Duodenal mucosa (tissue), 2 donors: ENCODE results near the gene ST7.

ENCODE experiments used
- H3K27ac ChIP-seq: one replicate; pipeline ENCODE4 v1.7.0; 2013; ENCODE audit warnings: low read depth, low read length
- H3K27me3 ChIP-seq, 2 donors: one replicate each; pipeline ENCODE4 v1.7.0; 2013; ENCODE audit warnings: low read length in 2 of 2, control low read depth in 1 of 2; ENCODE audit not compliant: insufficient read depth in 2 of 2, control insufficient read depth in 1 of 2
- H3K36me3 ChIP-seq, 2 donors: one replicate each; pipeline ENCODE4 v1.7.0; 2013; ENCODE audit warnings: low read length in 2 of 2, control low read depth in 1 of 2; ENCODE audit not compliant: insufficient read depth in 2 of 2, control insufficient read depth in 1 of 2
- H3K4me1 ChIP-seq, 2 donors: one replicate each; pipeline ENCODE4 v1.7.0; 2013; ENCODE audit warnings: low read length in 2 of 2, control low read depth in 1 of 2; ENCODE audit not compliant: insufficient read depth in 2 of 2, control insufficient read depth in 1 of 2
- H3K4me3 ChIP-seq, 2 donors: one replicate each; pipeline ENCODE4 v1.7.0; 2013; ENCODE audit warnings: low read length in 2 of 2, low read depth in 1 of 2
- H3K9ac ChIP-seq, 2 donors: one replicate each; pipeline ENCODE4 v1.7.0; 2013; ENCODE audit warnings: low read length in 2 of 2, low read depth in 1 of 2
- H3K9me3 ChIP-seq, 2 donors: one replicate each; pipeline ENCODE4 v1.7.0; 2013; ENCODE audit warnings: low read length in 2 of 2, control low read depth in 1 of 2; ENCODE audit not compliant: control insufficient read depth in 1 of 2

Gene ST7

GRCh38 chr7:117200786-117201458, 247.6 kb downstream of the ST7 start:
- H3K4me1 ChIP-seq, result no peaks in the 10 kb centered on the region

GRCh38 chr7:117202511-117202910, 249.2 kb downstream of the ST7 start:
- Histone ChIP-seq H3K27ac (no peak overlapping the region), H3K9me3 (no peaks in the 10 kb centered on the region), H3K36me3 (no peaks in the 10 kb centered on the region), H3K4me1 (no peaks in the 10 kb centered on the region), H3K27me3 (no peaks in the 10 kb centered on the region), H3K4me3 (no peak overlapping the region), H3K9ac (no peak overlapping the region)

More at GRCh38 chr7:117200786-117201458, 247.6 kb downstream of the ST7 start:
- no peaks in the 10 kb centered on the region for H3K27me3 ChIP-seq
- H3K4me3 ChIP-seq, result no peak overlapping the region
- no peak overlapping the region for H3K9ac ChIP-seq
- H3K36me3 ChIP-seq, result no peaks in the 10 kb centered on the region
- H3K9me3 ChIP-seq, result no peaks in the 10 kb centered on the region
- H3K27ac ChIP-seq, result no peak overlapping the region

DNA sequence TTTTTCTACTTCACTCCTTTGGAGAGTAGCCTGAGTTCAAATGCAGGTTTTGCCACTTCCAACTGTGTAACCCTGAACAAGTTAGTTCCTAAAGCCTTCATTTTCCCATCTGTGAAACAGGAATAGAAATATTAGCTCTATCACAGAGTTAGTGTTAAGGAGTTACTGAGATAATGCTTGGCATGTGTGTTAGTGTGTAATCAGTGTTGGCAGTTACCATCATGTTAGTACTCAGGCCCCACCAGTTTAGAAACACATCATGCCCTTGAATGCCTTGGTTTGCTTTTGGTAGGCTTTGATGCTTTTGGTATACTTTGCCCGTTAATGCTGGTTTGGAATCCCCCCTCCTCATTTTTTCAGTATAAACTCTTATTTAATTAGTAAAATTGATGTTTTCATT, 249.9 kb downstream of the ST7 start:
- Histone ChIP-seq H3K27me3 (no peaks in the 10 kb centered on the region), H3K9ac (no peak overlapping the region), H3K4me3 (no peak overlapping the region), H3K4me1 (no peaks in the 10 kb centered on the region), H3K9me3 (no peaks in the 10 kb centered on the region), H3K36me3 (no peaks in the 10 kb centered on the region), H3K27ac (no peak overlapping the region)

DNA sequence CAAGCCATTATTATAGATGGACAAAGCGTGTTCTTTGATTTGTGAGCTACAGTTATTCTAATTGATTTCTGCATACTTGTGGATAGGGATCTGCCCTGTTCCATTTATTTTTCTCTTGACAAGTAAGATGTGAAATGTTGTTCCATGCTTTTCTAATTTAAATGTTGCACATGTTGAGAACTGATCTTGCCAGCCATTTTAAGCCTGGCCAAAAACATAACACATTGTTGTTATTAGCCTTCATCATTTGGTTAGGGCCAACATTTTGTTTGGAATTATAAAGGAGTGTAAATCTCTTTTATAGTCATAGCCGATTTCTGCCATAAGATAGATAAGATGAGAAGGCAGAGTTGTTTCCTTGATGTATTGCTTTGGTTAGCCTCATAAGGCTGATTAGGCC, 252.6 kb downstream of the ST7 start:
- Histone ChIP-seq H3K27ac (no peak overlapping the region), H3K9me3 (no peaks in the 10 kb centered on the region), H3K4me3 (no peak overlapping the region), H3K9ac (no peak overlapping the region), H3K4me1 (no peaks in the 10 kb centered on the region), H3K36me3 (peaks cover 0 to 7% of the 10 kb centered on the region in 2 donors), H3K27me3 (no peaks in the 10 kb centered on the region)

DNA sequence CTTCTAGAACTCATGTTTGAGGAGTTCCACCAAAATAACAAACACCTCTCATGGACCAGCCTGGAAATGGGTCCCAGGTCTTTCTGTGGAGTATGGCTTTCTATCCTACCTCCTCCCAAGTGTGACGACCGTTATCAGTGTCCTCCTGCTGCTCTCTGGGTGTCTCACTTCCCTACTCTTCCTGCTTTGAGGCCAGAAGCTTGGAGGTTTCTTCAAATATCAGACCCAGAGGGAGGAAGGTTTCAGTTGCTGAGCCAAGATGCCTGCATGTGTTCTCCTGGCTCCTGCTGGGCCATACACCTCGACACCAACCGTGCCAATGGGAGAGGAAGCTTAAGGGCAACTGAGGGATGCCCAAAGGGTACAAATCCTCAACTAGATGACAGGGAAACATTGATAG, 255.0 kb downstream of the ST7 start:
- no peaks in the 10 kb centered on the region for H3K4me1 ChIP-seq
- H3K9ac ChIP-seq, result no peak overlapping the region
- no peaks in the 10 kb centered on the region for H3K9me3 ChIP-seq
- no peak overlapping the region for H3K4me3 ChIP-seq
- no peak overlapping the region for H3K27ac ChIP-seq
- H3K27me3 ChIP-seq, result no peaks in the 10 kb centered on the region
- peaks cover 0 to 7% of the 10 kb centered on the region in 2 donors for H3K36me3 ChIP-seq

- no peaks in the 10 kb centered on the region for H3K4me1 ChIP-seq
- no peak overlapping the region for H3K4me3 ChIP-seq
- H3K9ac ChIP-seq, result no peak overlapping the region
- H3K27ac ChIP-seq, result no peak overlapping the region
- H3K9me3 ChIP-seq, result no peaks in the 10 kb centered on the region
- H3K27me3 ChIP-seq, result no peaks in the 10 kb centered on the region
- H3K36me3 ChIP-seq, result peaks cover 0 to 7% of the 10 kb centered on the region in 2 donors
Observed at GRCh38 chr7:117210397-117210796, 257.1 kb downstream of the ST7 start.

GRCh38 chr7:117210908-117211307, 257.6 kb downstream of the ST7 start:
- Histone ChIP-seq H3K4me1 (no peaks in the 10 kb centered on the region), H3K4me3 (no peak overlapping the region), H3K27me3 (no peaks in the 10 kb centered on the region), H3K9me3 (no peaks in the 10 kb centered on the region), H3K36me3 (peaks cover 0 to 7% of the 10 kb centered on the region in 2 donors), H3K9ac (no peak overlapping the region), H3K27ac (no peak overlapping the region)

- peaks cover 0 to 7% of the 10 kb centered on the region in 2 donors for H3K36me3 ChIP-seq
Observed at GRCh38 chr7:117211614-117212013, 258.3 kb downstream of the ST7 start.

GRCh38 chr7:117212969-117213877, 259.9 kb downstream of the ST7 start:
- no peak overlapping the region for H3K27ac ChIP-seq
- H3K27me3 ChIP-seq, result no peaks in the 10 kb centered on the region
- H3K9me3 ChIP-seq, result no peaks in the 10 kb centered on the region
- no peak overlapping the region for H3K9ac ChIP-seq
- no peak overlapping the region for H3K4me3 ChIP-seq
- H3K36me3 ChIP-seq, result peaks cover 0 to 7% of the 10 kb centered on the region in 2 donors
- H3K4me1 ChIP-seq, result no peaks in the 10 kb centered on the region

More at GRCh38 chr7:117211614-117212013, 258.3 kb downstream of the ST7 start:
- Histone ChIP-seq H3K27ac (no peak overlapping the region), H3K9ac (no peak overlapping the region), H3K9me3 (no peaks in the 10 kb centered on the region), H3K27me3 (no peaks in the 10 kb centered on the region), H3K4me3 (no peak overlapping the region), H3K4me1 (no peaks in the 10 kb centered on the region)

GRCh38 chr7:117216010-117216409, 262.7 kb downstream of the ST7 start:
- no peak overlapping the region for H3K9ac ChIP-seq
- no peaks in the 10 kb centered on the region for H3K4me1 ChIP-seq
- H3K36me3 ChIP-seq, result peaks cover 6% of the 10 kb centered on the region in 2 donors
- H3K9me3 ChIP-seq, result no peaks in the 10 kb centered on the region
- no peak overlapping the region for H3K27ac ChIP-seq
- no peaks in the 10 kb centered on the region for H3K27me3 ChIP-seq
- no peak overlapping the region for H3K4me3 ChIP-seq
